HS-27A (cell line): ENCODE measurements around the gene ADGRB2.

ENCODE experiments used
- DNase-seq: peaks from one replicate; pipeline ENCODE4 v3.0.0-alpha.2; 2012; ENCODE audit warnings: low read depth, missing footprints

ADGRB2 gene

DNA sequence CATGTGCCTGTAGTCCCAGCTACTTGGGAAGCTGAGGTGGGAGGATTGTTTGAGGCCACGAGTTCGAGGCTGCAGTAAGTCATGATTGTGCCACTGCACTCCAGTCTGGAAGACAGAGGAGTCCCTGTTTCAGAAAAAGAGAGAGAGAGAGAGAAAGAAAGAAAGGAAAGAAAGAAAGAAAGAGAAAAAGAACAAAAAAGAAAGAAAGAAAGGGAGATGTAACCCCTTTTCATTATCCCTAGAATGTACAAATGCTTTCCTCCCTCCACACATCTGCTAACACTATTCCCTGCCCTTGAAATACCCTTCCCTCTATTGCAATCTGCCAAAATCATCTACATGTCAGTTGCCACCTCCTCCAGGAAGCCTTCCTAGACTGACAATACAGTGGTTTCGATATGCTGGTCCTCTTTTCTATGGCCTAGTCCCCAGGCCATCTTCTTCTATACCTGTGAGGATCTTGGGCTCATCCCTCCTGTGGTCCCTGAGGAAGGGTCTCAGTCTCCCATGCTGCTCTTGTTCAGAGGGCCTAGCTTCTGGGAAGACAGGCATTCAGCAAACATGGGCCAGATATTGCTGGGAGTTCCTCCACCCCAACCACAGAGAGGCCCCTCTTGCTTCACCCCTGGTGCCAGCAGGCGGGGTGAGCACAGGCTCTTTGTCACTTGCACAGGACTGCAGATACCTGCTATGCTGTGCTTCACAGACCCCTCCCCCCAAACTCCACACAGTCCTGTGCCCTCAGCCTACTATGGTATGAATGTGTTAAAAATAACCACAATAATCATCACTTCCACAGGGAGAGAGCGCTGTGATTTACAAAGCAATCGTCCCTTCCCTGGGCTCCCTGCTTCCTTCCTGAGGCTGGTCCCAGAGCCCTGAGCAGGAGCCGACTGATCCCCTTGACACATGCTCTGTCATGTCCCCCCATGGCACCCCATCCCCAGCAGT, 14.1 kb downstream of the ADGRB2 start:
- DNase-seq, result no peak

DNA sequence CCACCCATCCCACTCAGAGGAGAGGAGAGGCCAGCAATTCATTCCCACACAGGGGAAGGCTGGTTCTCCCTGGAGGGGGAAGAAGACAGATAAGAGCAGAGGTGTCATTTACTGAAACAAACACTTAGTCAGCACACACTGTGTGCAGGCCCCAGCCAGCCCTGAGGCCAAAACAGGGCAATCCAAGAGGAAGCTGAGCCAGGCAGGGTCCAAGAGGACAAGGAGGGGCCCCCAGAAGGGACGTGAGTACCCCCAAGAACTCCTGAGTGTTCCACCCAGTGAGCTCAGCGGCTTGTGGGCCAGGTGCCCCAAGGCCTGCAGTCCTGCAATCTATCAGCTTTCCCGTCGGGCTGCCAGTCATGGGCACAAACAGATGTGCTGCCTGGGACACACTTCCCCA, 15.8 kb downstream of the ADGRB2 start:
- no peak for DNase-seq

DNA sequence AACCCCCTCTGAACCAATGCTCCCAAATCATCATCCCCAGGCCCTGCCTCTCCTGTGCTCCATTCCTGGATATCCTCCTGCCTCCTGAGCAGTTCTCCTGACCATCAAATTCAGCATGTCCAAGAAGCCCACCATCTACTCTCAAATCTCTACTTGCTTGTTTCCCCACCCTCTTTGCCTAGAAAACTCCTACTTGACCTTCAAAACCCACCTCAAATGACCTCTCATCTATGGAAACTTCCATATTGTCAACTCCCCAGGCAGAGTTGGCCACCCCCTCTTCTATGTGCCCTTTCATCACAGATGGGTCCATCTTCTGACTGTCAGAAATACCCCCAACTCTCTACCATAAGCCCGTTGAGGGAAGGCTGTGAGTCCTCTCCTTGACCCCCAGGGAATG, 16.8 kb downstream of the ADGRB2 start:
- no peak for DNase-seq

DNA sequence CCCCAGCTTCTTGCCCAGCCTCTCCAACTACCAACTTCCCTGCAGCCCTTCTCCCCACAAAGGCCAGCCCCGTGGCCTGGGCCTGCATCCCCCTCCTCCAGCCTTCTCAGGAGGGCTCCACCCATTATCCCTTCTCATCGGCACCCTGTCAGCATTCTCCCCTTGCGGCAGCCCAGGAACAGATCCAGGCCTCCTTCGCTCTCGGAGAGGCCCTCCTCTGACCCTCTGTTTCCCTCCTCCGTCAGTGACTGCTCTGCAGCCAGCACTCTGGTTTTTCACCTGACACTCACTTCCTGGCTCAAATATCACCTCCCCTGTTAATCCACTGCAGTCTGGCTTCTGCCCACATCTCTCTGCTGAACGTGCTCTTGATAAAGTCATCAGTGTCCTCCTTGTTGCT, 17.5 kb downstream of the ADGRB2 start:
- no peak for DNase-seq

DNA sequence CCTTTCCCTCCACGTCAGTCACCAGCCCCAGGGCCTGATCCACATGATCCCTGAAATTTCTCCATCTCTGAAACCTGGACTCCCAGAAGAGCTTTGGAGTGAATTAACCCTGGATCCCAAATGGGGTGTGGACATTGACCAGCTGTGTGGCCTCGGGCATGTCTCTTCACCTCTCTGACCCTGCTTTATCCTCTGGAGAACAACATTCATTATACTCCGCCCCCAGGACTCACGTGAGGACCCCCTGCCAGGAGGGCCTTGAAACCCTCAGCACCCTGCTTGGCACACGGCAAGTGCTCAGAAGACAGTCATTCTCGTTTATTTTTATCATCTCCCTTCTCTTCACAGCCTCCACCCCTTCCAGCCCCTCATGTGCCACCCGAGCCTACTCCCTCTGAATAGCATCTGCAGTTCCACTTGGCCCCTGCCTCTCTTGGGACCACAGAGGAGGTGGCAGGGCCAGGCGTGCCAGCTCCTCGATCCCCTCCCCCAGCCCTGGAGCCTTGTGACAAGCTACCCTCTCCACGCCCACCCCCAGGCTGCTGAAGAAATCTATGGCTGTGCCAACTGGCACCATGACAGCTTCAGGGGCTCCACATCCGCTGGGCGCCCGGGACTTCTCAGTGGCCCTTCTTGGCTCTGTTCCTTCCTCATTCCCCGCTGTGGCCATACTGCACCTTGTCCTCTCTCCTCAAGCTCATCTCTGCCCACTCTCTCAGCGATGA, 18.0 kb downstream of the ADGRB2 start:
- DNase-seq, result no peak

DNA sequence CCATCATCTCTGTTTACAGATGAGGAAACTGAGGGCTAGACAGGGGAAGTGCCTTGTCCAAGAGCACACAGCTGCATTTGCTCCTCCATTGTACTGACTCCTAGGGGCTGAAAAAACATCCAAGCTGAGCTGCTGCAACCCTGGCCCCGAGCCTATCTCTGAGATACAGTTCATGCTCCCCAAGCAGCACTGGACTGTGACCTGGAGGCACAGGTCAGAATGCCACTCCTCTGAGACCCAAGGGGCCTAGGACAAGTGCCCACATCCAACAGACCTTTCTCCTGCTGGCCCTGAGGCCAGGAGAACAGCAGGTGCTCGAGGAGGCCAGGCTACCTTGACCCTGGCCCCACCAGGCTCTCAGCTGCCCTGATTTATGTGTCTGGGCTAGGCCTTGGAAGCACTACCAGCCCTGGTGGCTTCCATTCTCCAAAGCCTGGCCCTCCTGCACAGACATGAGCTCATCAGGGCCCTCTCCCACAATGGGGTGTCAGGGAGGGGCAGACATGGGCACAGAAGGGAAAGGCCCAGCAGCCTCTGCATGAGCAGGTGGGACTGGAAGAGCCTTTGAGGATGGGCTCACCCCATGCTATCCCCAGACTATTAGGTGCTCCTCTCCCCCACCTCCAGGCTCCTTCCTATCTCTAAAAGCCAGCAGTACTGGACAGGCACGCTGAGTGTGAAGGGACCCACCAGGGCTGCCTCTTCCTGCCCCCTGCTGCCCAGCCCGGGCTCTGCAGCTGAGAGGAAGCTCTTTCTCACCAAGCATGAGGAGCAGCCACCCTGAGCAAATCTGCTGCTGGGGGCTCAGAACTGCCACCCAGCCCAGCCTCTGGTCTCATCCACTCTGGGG, 18.8 kb downstream of the ADGRB2 start:
- DNase-seq, result no peak

DNA sequence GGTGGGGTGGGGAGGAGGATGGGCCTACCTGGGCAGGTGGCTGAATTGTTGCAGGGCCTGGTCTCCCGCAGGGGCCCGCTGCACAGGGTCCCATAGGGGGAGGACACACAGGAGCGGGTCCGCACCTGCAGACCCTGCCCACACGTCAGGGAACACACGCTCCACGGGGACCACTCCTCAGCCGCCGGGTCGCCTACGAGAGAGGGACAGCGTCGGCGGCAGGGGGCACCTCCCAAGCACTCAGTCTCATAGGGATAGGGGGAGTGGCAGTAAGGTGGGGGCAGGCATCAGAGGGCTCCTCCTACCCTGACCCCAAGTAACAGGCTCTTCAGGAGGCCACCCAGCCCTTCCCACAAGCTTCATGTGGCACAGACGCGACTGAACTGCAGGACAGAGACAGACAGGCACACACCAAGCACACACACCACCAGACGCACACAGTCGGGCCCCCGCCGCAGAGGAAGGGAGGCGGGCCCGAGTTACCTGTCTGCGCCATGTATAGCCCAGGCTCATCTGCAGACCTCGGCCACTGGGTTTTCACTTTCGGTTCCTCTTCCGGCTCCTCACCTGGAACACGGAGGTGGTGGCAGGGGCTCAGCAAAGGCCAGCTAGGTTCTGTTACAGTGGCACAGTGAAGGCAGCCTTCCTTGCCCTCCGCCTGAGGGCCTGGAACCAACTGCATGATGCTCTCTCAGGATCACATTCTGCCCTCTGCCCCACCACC, 19.8 kb downstream of the ADGRB2 start:
- DNase-seq, result no peak

DNA sequence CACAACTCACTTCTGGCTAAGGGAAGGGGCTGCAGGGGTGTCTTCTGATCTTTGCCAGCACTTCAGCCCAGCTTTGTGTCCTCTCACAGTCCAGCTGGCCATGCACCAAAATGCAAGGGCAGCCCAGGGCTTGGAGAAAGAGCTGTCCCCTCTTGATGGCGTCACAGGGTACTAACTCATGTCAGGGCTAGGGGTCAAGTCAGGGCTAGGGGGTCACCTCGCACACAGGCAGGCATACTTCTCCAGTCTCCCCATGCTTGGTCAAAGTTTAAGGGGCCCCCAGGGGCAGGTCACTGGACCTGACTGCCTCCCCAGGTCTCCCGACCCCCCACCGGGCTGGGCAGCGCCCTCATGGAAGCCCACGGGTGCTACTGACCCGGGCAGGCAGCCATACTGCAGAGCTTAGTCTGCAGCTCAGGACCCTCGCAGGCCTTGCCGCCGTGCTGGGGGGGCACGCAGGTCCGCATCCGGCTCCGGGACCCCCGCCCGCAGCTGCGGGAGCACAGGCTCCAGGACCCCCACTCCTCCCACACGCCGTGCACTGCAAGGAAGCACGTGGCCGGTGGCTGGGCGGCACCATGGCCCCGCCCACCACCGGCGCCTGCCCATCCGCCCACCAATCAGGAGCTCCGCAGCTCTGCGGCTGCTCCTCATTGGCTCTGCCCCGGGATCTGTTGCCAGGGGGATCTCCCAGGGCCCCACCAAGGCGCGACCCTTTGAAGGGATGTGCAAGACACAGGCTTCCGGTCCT, 21.5 kb downstream of the ADGRB2 start:
- no peak for DNase-seq

DNA sequence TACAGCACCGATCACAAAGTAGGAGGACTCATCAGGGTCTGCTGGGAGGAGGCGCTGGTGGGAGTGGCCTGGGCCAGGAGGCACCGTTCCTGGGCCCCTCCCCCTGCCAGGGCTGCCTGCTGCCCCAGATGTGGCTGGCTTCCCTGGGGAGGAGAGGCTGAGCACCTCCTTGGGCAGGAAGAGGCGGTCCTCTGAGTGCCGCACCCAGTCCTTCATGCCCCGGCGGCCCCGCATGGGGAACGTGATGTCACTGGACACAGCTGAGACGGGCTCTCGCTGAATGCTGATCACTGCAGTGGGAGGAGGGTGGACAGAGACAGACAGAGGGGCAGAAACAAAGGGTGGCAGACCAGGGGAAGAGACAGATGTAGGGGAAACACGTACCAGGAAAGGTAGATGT, 24.8 kb downstream of the ADGRB2 start:
- no peak for DNase-seq

DNA sequence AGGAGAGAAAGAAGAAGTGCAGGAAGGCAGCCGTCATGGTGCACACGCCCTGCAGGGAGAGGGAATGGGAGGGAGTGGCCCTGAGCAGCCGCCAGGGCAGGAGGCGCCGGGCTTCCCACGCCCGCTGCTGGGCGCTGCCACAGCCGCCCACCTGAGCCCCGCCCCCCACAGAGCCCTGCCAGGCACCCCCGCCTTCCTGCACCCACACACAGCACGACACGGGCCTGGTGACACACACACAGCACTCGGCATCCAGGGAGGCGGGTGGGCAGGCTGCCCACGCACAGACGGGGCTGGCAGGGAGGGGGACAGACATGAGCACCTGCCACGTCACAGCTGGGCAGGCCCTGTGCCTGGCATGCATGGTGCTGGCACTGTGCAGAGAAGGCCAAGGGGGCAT, 27.5 kb downstream of the ADGRB2 start:
- DNase-seq, result no peak

DNA sequence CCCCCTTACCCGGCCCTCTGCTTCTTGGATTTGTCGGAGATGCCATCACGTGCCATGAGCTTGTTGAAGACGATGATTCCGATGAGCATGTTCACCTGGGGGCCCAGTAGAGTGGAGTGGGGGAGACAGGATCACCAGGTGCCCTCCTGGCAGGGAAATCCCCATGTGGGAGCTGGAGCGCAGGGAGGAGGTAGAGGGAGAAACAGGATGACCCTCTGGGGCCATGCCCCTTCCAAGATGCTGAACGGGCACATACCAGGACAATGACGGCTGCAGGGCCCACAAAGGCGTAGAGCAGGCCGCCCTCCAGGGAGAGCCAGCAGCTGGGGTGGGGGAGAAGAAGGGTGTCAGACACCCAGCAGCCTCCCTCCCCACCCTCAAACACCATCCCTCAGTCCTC, 28.6 kb downstream of the ADGRB2 start:
- no peak for DNase-seq

DNA sequence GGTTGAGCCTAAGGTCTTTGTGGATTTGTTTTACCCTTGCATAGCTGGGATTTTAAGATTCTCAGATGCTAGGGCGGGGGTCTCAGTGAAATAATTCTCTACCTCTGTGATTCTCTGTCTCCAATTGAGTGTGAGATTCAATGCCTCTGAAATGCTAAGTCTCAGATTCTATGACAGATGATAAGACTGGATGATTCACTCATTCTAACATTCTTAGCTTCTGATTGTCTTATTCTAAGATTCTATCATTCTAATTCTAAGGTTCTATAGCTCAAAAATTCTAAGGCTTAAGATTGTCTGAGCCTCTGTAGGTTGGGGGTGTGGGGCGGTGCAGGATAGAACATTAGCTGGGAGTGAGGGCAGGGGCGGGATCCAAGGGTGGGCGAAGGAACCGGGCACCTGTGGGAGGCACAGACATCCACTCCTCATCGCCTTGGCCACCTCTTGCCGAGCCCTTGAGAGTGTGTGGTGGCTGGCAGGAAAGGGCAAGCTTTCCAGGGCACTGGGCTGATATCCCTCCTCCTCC, 29.5 kb downstream of the ADGRB2 start:
- DNase-seq, result no peak

DNA sequence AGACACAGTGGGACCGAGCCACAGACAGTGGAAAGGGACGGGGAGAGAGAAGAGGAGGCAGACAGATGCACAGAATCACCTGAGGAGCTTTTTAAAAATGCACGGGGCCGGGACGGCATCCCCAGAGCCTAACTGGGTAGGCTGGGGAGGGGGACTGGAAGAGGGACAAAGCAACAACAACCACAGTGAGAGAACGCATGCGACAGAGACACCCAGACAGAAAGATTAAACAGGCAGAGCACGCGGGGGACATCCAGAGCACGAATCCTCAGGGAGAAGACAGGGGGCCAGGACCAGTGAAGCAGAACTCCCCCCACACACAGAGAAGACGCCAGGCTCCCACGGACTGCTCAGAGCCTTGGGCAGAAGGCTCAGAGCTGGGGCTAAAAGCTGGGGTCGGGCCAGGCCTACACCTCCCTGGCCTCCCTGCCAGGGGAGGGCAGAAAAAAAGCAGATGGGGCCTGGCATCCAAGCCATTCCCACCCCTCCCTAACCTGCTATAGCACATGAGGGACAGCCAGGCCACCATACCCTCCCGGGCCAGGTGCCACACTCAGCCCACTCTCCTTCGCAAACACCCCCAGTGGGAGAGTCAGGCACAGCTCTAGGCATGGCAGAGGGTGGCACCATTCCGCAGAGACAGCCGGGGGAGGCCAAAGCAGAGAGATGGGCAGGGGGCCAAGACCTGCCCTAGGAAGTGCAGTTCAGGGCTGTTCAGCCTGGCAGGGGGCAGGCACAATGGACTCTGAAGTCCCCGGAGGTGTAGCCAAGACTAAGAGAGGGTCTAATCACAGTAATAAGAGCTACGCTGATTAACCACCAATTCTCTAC, 30.5 kb downstream of the ADGRB2 start:
- DNase-seq, result no peak

DNA sequence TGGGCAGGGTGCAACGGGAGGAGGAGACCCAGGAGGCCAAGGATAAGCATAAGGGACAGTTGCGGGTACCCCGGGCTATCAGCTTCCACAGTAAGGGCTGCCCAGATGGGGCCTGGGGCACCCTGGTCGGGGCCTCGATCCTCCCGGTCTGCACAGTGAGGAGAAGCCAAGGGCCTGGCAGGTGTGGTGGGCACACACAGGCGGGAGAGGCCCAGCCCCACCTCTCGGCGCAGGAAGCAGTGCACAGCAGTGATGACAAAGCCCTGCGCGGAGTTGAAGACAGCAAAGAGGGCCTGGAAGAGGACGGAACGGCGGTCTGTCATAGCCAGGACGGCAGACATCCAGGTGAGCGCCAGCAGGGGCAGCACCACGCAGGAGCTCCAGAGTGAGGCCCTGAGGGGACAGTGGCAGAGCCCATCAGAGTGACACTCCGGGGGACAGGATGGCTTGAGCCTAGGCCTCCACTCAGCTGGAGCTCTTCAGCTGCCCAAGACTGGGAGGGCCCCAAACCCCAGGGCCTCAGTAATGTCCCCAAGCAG, 31.3 kb downstream of the ADGRB2 start:
- DNase-seq, result no peak

DNA sequence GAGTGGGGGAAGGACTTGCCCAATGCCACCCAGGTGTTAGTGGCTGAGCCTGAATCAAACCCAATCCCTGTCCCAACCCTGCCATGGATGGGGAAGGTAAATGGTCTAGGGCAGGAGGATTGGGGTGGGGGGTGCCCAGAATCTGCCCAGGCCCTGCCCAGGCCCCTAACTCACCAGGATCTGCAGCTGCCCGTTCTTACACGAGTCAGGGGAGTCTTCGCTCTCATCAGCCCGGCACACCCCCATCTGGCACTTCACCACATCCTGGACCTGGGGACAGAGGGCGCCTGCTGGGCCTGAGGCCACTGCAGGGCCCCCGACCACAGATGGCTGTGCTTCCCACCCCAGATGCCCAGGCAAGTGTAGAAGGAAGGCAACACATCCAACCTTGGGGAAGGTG, 31.8 kb downstream of the ADGRB2 start:
- DNase-seq, result no peak

DNA sequence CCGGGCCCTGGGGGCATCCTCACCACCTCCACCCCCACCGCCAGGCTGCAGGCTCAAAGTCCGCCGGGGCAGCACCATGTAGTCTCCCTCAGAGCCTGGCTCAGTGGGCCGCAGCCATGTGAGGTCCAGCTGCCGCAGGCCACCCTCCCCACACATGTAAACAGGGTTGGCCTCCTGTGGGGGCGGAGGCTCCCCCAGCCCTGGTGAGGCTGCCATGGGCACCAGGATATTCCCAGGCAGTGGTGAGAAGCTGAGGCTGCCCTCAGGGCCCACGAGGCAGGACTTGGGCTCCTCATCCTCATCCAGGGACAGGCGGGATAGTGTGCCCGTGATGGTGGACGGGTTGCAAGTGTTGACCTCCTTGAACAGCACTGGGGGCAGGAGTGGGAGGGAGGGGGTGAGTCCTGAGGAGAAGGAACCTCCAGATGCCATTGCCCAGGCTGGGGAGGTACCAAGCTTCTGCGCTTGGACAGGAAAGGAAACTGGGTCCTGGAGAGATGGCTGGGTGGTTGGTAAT, 33.0 kb downstream of the ADGRB2 start:
- DNase-seq, result no peak

DNA sequence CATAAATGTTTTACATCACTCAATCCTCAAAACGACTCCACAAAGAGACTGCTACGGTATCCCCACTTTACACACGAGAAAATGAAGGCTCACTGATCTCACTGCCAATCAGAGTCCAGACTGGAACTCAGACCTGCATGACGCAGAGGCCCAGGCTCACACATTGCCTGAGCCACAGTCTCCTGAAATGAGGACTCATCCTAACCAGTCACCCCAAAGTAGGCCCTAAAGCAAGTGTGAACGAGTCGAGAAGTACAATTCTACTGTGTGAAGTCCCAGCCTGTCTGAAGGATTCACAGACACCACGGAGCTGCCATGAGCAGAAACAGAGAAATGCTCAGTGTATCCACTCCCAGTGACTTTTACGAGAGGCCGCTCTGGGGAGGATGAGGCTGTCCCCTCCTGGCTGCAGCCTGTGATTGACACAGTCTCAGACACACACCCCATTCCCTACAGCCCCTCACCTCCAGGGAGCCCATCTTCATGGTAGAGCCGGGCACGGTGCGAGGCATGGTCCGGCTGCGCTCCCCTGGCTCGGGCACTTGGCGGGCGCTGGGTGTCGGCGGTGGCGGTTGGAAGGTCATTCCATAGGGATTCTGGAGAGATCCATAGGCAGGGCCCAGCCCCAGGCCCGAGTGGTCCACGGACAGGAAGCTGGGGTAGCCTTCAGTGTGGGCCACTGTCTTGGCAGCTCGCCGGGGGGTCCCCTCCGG, 33.6 kb downstream of the ADGRB2 start:
- DNase-seq, result no peak

DNA sequence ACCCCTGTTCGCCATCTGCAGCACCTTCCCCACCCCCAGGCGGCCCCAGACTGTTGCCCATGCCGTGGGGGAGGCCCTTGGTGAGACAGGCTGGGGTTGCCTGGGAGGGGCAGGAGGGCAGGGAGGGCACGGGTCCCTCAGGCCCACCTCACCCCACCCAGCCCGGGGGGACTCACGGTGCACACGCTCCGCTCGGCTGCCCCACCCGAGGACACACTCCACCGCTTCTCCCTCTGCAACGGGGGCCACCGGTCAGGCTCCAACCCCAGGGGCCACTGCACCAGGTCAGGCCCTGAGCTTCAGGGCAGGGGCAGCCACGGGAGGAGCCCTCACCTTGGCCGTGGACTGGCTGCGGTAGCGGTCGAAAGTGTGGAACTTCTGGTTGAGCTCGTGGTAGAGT, 36.3 kb downstream of the ADGRB2 start:
- no peak for DNase-seq

DNA sequence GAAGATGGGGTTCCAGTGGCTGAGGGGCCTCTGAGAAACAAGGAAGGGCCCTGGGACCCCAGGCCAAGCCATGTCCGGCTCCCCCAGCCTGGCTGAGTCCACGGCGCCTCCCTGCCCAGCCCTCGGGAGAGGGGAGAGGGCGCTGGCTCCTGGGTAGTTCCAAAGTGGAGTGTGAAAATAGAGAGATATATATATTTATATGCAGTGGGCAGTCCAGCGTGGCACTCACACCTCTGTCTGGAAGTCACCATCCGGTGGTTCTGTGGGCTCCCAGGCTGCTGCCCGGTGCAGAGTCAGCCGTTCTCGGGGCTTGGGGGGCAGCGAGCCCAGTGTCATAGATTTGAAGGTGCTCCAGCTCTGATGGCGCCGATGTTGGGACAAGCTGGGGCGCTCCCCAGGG, 36.9 kb downstream of the ADGRB2 start:
- DNase-seq, result no peak
